Ishikawa (cell line): ENCODE data around the gene CDH23.
A peak's percentile ranks its signal among the peaks of the same experiment; 100 is the strongest.

Source experiments
- CEBPB ChIP-seq: IDR thresholded peaks from 2 replicates; pipeline ENCODE4 v1.6.1; 2012
- CREB1 ChIP-seq: IDR thresholded peaks from 2 replicates; pipeline ENCODE4 v1.6.1; 2012; ENCODE audit warnings: low read depth
- EGR1 ChIP-seq: IDR thresholded peaks from 2 replicates; pipeline ENCODE4 v1.6.1; 2012
- EP300 ChIP-seq: IDR thresholded peaks from 2 replicates; pipeline ENCODE4 v1.6.1; 2012; ENCODE audit warnings: borderline replicate concordance
- FOXM1 ChIP-seq: IDR thresholded peaks from 2 replicates; pipeline ENCODE4 v1.6.1; 2012; ENCODE audit warnings: low read depth, borderline replicate concordance
- NFIC ChIP-seq: IDR thresholded peaks from 2 replicates; pipeline ENCODE4 v1.6.1; 2012
- RAD21 ChIP-seq: IDR thresholded peaks from 2 replicates; pipeline ENCODE4 v1.6.1; 2012; ENCODE audit warnings: low read depth
- TAF1 ChIP-seq: IDR thresholded peaks from 2 replicates; pipeline ENCODE4 v1.6.1; 2012; ENCODE audit warnings: low read depth, mild to moderate bottlenecking
- TCF12 ChIP-seq: IDR thresholded peaks from 2 replicates; pipeline ENCODE4 v1.6.1; 2012; ENCODE audit warnings: low read depth
- TEAD4 ChIP-seq: IDR thresholded peaks from 2 replicates; pipeline ENCODE4 v1.6.1; 2012
- USF1 ChIP-seq: IDR thresholded peaks from 2 replicates; pipeline ENCODE4 v1.6.1; 2012
- YY1 ChIP-seq: IDR thresholded peaks from 2 replicates; pipeline ENCODE4 v1.6.1; 2012; ENCODE audit warnings: low read depth
- ZBTB7A ChIP-seq: IDR thresholded peaks from 2 replicates; pipeline ENCODE4 v1.6.1; 2012; ENCODE audit warnings: low read depth
- TF ChIP-seq, protein P1 (sequence below): IDR thresholded peaks from 2 replicates; pipeline ENCODE4 v1.6.1; 2012
- TF ChIP-seq, protein P2 (sequence below): IDR thresholded peaks from 2 replicates; pipeline ENCODE4 v1.6.1; 2012; ENCODE audit warnings: low read depth, mild to moderate bottlenecking

The CDH23 gene

DNA sequence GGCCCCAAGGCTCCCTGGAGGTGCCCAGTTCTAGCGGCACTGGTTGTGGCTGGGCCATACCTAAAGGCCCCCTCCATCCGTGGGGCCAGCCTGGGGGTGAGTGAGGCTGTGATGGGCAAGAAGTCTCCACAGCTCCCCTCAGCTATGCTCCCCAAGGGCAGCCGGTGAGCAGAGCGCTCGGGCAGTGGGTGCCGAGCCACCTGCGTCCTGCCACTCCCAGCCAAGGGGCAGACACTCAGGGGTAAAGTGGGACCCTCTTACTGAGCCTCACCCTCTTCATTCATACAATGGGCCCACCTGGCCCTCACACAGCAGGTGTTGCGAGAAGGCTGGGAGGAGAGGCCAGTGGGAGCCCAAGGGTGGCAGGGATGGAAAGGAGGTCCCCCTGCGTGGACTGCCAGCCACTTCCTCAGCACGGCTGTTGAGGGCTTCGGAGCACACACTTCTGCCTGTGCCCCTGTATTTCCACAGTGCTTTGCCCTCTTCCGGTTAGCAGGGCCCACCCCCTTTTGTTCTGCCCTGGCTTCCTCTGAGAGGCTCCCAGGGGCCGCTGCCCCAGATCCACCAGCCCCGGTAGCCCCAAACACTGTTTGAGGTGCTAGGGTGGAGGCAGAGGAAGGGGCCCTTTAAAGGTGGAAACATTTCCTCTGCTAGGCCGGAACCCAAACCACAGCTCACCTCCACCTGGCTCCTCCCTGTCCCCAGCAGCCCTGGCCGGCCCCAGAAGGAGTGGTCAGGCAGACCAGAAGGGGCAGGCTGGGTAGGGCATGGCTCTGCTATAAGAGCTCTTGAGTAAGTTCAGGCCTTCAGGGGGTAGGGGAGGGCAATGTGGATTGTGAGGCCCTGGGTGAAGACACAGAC lies 339.2 kb downstream of the CDH23 start:
- TF ChIP-seq EGR1 (no peak), YY1 (no peak), FOXM1 (no peak), TAF1 (no peak), CEBPB (no peak)

- TF ChIP-seq FOXM1 (no peak), TCF12 (no peak), ZBTB7A (peak; percentile 27; the same call in 1 of the 2 replicates)
Observed at GRCh38 chr10:71736570-71736952, 339.8 kb downstream of the CDH23 start.

DNA sequence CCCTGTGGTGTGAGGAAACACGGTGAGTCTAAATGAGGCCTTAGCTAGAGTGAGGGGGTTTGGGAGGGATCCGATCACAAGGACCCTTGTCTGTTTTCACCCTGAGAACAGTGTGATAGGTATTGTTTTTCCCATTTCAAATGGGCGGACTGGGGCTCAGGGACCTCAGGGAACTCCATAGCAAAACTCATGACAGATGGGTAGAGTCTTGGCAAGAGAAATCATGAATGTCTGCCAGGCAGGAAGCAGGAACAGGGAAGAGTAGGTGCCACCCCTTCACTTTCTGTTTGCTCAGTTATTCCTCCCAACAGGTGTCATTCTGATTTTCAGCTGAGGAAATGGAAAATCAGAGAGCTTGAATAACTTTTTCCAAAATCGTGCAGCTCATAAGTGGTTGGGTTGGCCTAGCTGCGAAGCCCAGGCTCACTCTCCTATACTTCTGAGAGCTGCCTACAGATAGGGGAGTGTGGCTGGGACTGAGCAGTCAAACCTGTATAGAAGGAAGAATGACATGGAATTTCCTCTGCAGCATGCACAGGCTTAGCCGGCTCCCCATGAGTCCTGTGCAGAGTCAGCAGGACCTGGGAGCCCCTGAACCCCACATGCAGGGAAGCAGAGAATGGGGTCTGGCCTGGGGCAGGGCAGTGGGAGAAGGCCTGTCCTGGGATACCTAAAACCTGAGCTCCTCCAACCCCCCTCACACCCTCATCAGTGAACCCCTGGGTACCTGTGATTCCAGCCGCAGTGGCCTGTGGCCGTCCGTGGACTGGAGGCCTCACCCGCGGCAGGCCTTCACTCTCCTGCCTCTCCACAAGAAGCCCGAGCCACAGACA lies 340.5 kb downstream of the CDH23 start:
- TF ChIP-seq TEAD4 (no peak), ZBTB7A (no peak), USF1 (no peak), EP300 (no peak), YY1 (no peak), NFIC (no peak), CEBPB (no peak), TAF1 (no peak), RAD21 (no peak), EGR1 (no peak), TCF12 (no peak), CREB1 (no peak), FOXM1 (no peak)
- TF ChIP-seq, protein P1, sequence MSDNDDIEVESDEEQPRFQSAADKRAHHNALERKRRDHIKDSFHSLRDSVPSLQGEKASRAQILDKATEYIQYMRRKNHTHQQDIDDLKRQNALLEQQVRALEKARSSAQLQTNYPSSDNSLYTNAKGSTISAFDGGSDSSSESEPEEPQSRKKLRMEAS = no peak
- TF ChIP-seq, protein P2, sequence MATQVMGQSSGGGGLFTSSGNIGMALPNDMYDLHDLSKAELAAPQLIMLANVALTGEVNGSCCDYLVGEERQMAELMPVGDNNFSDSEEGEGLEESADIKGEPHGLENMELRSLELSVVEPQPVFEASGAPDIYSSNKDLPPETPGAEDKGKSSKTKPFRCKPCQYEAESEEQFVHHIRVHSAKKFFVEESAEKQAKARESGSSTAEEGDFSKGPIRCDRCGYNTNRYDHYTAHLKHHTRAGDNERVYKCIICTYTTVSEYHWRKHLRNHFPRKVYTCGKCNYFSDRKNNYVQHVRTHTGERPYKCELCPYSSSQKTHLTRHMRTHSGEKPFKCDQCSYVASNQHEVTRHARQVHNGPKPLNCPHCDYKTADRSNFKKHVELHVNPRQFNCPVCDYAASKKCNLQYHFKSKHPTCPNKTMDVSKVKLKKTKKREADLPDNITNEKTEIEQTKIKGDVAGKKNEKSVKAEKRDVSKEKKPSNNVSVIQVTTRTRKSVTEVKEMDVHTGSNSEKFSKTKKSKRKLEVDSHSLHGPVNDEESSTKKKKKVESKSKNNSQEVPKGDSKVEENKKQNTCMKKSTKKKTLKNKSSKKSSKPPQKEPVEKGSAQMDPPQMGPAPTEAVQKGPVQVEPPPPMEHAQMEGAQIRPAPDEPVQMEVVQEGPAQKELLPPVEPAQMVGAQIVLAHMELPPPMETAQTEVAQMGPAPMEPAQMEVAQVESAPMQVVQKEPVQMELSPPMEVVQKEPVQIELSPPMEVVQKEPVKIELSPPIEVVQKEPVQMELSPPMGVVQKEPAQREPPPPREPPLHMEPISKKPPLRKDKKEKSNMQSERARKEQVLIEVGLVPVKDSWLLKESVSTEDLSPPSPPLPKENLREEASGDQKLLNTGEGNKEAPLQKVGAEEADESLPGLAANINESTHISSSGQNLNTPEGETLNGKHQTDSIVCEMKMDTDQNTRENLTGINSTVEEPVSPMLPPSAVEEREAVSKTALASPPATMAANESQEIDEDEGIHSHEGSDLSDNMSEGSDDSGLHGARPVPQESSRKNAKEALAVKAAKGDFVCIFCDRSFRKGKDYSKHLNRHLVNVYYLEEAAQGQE = no peak

- TF ChIP-seq TAF1 (no peak), EGR1 (no peak)
Observed at GRCh38 chr10:71737834-71738197, 341.1 kb downstream of the CDH23 start.

DNA sequence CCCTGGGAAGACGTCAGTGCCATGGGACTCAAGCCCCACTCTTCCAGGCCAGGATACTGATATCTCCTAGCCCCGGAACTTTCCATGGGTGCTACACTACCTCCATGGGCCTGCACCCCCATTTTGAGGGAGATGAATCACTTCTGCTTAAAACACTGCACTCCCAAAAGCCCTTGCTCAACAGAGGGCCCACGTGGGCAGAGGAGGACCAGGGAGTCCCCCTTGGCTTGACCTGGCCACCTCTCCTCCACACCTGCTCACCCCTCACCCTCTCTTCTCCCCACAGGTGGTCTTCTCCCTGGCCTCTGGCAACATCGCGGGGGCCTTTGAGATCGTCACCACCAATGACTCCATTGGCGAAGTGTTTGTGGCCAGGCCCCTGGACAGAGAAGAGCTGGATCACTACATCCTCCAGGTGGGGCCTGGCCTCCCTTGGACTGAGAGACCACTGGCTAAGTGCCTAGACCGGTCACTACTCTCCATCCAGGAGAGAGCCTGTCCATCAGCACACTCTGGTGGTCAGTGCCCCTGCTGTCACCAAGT lies 342.7 kb downstream of the CDH23 start:
- no peak for TF ChIP-seq CREB1
- no peak for TF ChIP-seq EP300
- no peak for TF ChIP-seq ZBTB7A
- TF ChIP-seq NFIC = no peak
- TF ChIP-seq, protein P1 = no peak
- TF ChIP-seq TCF12 = no peak
- no peak for TF ChIP-seq TAF1
- TF ChIP-seq YY1 = no peak
- no peak for TF ChIP-seq EGR1
- no peak for TF ChIP-seq TEAD4
- no peak for TF ChIP-seq RAD21
- TF ChIP-seq, protein P2 = no peak
- TF ChIP-seq FOXM1 = no peak
- no peak for TF ChIP-seq USF1
